Measurements from ENCODE around the gene PRR33.

The PRR33 gene

GRCh38 chr11:1927848-1928469 is 36.3 kb upstream of the PRR33 start:
- DNase-seq = no peak

GRCh38 chr11:1927026-1927847 is 35.5 kb upstream of the PRR33 start:
- no peak for DNase-seq

GRCh38 chr11:1926156-1927025 is 34.7 kb upstream of the PRR33 start:
- DNase-seq = no peak

- DNase-seq = no peak
Observed at GRCh38 chr11:1925373-1926155, 33.9 kb upstream of the PRR33 start.

GRCh38 chr11:1924646-1925372 is 33.1 kb upstream of the PRR33 start:
- DNase-seq = no peak

- no peak for DNase-seq
Observed at GRCh38 chr11:1924181-1924580, 32.5 kb upstream of the PRR33 start.

GRCh38 chr11:1923201-1923956 is 31.7 kb upstream of the PRR33 start:
- no peak for DNase-seq

GRCh38 chr11:1922481-1923081 is 30.9 kb upstream of the PRR33 start:
- no peak for DNase-seq

- no peak for DNase-seq
Observed at GRCh38 chr11:1921574-1922141, 30.0 kb upstream of the PRR33 start.

GRCh38 chr11:1920909-1921573 is 29.3 kb upstream of the PRR33 start:
- no peak for DNase-seq

- no peak for DNase-seq
Observed at GRCh38 chr11:1920128-1920908, 28.6 kb upstream of the PRR33 start.

GRCh38 chr11:1919391-1920127 is 27.9 kb upstream of the PRR33 start, which contains the start of gene TNNT3:
Gene TNNT3, plus strand, starts transcription at chr11:1919703. Its CDS starts 3,172 bp downstream, at chr11:1922875.
- no peak for DNase-seq

- DNase-seq = no peak
Observed at GRCh38 chr11:1918436-1919315, 27.0 kb upstream of the PRR33 start.

GRCh38 chr11:1917523-1918435 is 26.1 kb upstream of the PRR33 start:
- no peak for DNase-seq

- DNase-seq = no peak
Observed at GRCh38 chr11:1916986-1917522, 25.4 kb upstream of the PRR33 start.

All from NCI-H187 treated with DMSO at 0.1 percent for 48 hours (cell line).